ENCODE measurements around the gene CYB5D1.

The CYB5D1 gene

GRCh38 chr17:7883781-7884386 is 26.1 kb downstream of the CYB5D1 start:
- DNase-seq (ENCODE audit: low spot score), result no peak
- no peak overlapping the region for H4K8ac ChIP-seq (ENCODE audit: low read depth, low read length)

GRCh38 chr17:7884581-7885366 is 27.0 kb downstream of the CYB5D1 start:
- H3K4me2 ChIP-seq (ENCODE audit: insufficient read depth, low read length, poor library complexity, severe bottlenecking), result peak overlapping the region; percentile 100
- DNase-seq (ENCODE audit: low spot score), result no peak
- no peak overlapping the region for H3K23ac ChIP-seq (ENCODE audit: low read depth, low read length, poor library complexity)
- H3K4me1 ChIP-seq (ENCODE audit: control insufficient read depth in 2 of 2, insufficient read depth in 1 of 2, low read depth in 1 of 2, low read length in 2 of 2), result peaks cover 28 to 31% of the 10 kb centered on the region in 2 donors
- peak overlapping the region; percentile 67 to 90 for H3K4me3 ChIP-seq (ENCODE audit: low read length in 2 of 2)
- H2AK5ac ChIP-seq (ENCODE audit: low read depth, low read length), result no peak overlapping the region
- peaks cover 5 to 38% of the 10 kb centered on the region in 2 donors for H3K36me3 ChIP-seq (replicated peaks in 1 of 2; ENCODE audit: control insufficient read depth in 2 of 2, insufficient read depth in 2 of 2, low read length in 2 of 2)
- H3K9me3 ChIP-seq (replicated peaks in 1 of 2; ENCODE audit: control insufficient read depth in 2 of 2, insufficient read depth in 1 of 2, low read depth in 1 of 2, low read length in 2 of 2), result no peaks in the 10 kb centered on the region
- H3K14ac ChIP-seq (ENCODE audit: low read length), result no peak overlapping the region
- peak overlapping the region; percentile 84 for H2AFZ ChIP-seq (ENCODE audit: low read length)
- no peaks in the 10 kb centered on the region for H3K79me1 ChIP-seq (ENCODE audit: low read depth, low read length)
- H3K4ac ChIP-seq (ENCODE audit: low read length), result no peak overlapping the region
- no peak overlapping the region for H2BK5ac ChIP-seq (ENCODE audit: low read length)
- no CpG with 5 or more reads among the region's 100 CpGs for WGBS, 2 donors (ENCODE audit: extremely low coverage in 2 of 2, insufficient read length in 2 of 2, insufficient replicate concordance in 1 of 2)
- peak overlapping the region; percentile 42 for H2BK15ac ChIP-seq (ENCODE audit: low read length)
- H2BK12ac ChIP-seq (ENCODE audit: low read length), result no peak overlapping the region
- peak overlapping the region; percentile 99 for H3K18ac ChIP-seq (ENCODE audit: low read length)
- H2BK120ac ChIP-seq (ENCODE audit: low read depth, low read length), result no peak overlapping the region
- H3K27me3 ChIP-seq (ENCODE audit: control insufficient read depth in 3 of 3, insufficient read depth in 3 of 3, low read depth in 1 of 3, low read length in 3 of 3), result peaks cover 0 to 3% (median 0%) of the 10 kb centered on the region in 3 experiments
- H3K9ac ChIP-seq (ENCODE audit: low read depth, low read length, poor library complexity), result peak overlapping the region; percentile 46
- H4K91ac ChIP-seq (ENCODE audit: low read depth, low read length, poor library complexity), result no peak overlapping the region
- H3K27ac ChIP-seq (replicated peaks; ENCODE audit: low read length), result no peak overlapping the region
- no peak overlapping the region for H4K8ac ChIP-seq (ENCODE audit: low read depth, low read length)

More at GRCh38 chr17:7883781-7884386, 26.1 kb downstream of the CYB5D1 start:
- Histone ChIP-seq H3K36me3 (replicated peaks in 1 of 2; ENCODE audit: control insufficient read depth in 2 of 2, insufficient read depth in 2 of 2, low read length in 2 of 2) (peaks cover 6 to 44% of the 10 kb centered on the region in 2 donors), H2BK5ac (ENCODE audit: low read length) (no peak overlapping the region), H3K9me3 (replicated peaks in 1 of 2; ENCODE audit: control insufficient read depth in 2 of 2, insufficient read depth in 1 of 2, low read depth in 1 of 2, low read length in 2 of 2) (no peaks in the 10 kb centered on the region), H3K4me3 (ENCODE audit: low read length in 2 of 2) (peak overlapping the region in 1 of 2 donors; percentile 28), H3K79me1 (ENCODE audit: low read depth, low read length) (no peaks in the 10 kb centered on the region), H2AK5ac (ENCODE audit: low read depth, low read length) (no peak overlapping the region), H4K91ac (ENCODE audit: low read depth, low read length, poor library complexity) (no peak overlapping the region), H3K4me2 (ENCODE audit: insufficient read depth, low read length, poor library complexity, severe bottlenecking) (no peak overlapping the region), H2BK15ac (ENCODE audit: low read length) (no peak overlapping the region), H3K14ac (ENCODE audit: low read length) (no peak overlapping the region), H2BK120ac (ENCODE audit: low read depth, low read length) (no peak overlapping the region), H3K27me3 (ENCODE audit: control insufficient read depth in 3 of 3, insufficient read depth in 3 of 3, low read depth in 1 of 3, low read length in 3 of 3) (peaks cover 0 to 3% (median 0%) of the 10 kb centered on the region in 3 experiments), H3K27ac (replicated peaks; ENCODE audit: low read length) (no peak overlapping the region), H3K4ac (ENCODE audit: low read length) (no peak overlapping the region), H3K9ac (ENCODE audit: low read depth, low read length, poor library complexity) (no peak overlapping the region), H2AFZ (ENCODE audit: low read length) (peak overlapping the region; percentile 65), H2BK12ac (ENCODE audit: low read length) (no peak overlapping the region), H3K4me1 (ENCODE audit: control insufficient read depth in 2 of 2, insufficient read depth in 1 of 2, low read depth in 1 of 2, low read length in 2 of 2) (peaks cover 22 to 23% of the 10 kb centered on the region in 2 donors), H3K23ac (ENCODE audit: low read depth, low read length, poor library complexity) (no peak overlapping the region), H3K18ac (ENCODE audit: low read length) (no peak overlapping the region)
- WGBS, 2 donors (ENCODE audit: extremely low coverage in 2 of 2, insufficient read length in 2 of 2, insufficient replicate concordance in 1 of 2), result no CpG with 5 or more reads among the region's 3 CpGs

- peak; percentile 70 for DNase-seq (ENCODE audit: low spot score)
- Histone ChIP-seq H2BK15ac (ENCODE audit: low read length) (peak overlapping the region; percentile 73), H3K79me1 (ENCODE audit: low read depth, low read length) (no peaks in the 10 kb centered on the region), H3K4me2 (ENCODE audit: insufficient read depth, low read length, poor library complexity, severe bottlenecking) (peak overlapping the region; percentile 100), H3K9ac (ENCODE audit: low read depth, low read length, poor library complexity) (peak overlapping the region; percentile 98), H2AFZ (ENCODE audit: low read length) (peak overlapping the region; percentile 84), H2BK12ac (ENCODE audit: low read length) (peak overlapping the region; percentile 96), H4K91ac (ENCODE audit: low read depth, low read length, poor library complexity) (no peak overlapping the region), H3K4ac (ENCODE audit: low read length) (peak overlapping the region; percentile 67), H2BK120ac (ENCODE audit: low read depth, low read length) (no peak overlapping the region), H3K27ac (replicated peaks; ENCODE audit: low read length) (no peak overlapping the region), H3K9me3 (replicated peaks in 1 of 2; ENCODE audit: control insufficient read depth in 2 of 2, insufficient read depth in 1 of 2, low read depth in 1 of 2, low read length in 2 of 2) (no peaks in the 10 kb centered on the region), H2BK5ac (ENCODE audit: low read length) (peak overlapping the region; percentile 96), H3K18ac (ENCODE audit: low read length) (peak overlapping the region; percentile 99), H3K23ac (ENCODE audit: low read depth, low read length, poor library complexity) (peak overlapping the region; percentile 98), H3K36me3 (replicated peaks in 1 of 2; ENCODE audit: control insufficient read depth in 2 of 2, insufficient read depth in 2 of 2, low read length in 2 of 2) (peaks cover 4 to 37% of the 10 kb centered on the region in 2 donors), H3K27me3 (ENCODE audit: control insufficient read depth in 3 of 3, insufficient read depth in 3 of 3, low read depth in 1 of 3, low read length in 3 of 3) (peaks cover 0 to 3% (median 0%) of the 10 kb centered on the region in 3 experiments), H2AK5ac (ENCODE audit: low read depth, low read length) (peak overlapping the region; percentile 79), H4K8ac (ENCODE audit: low read depth, low read length) (no peak overlapping the region), H3K4me1 (ENCODE audit: control insufficient read depth in 2 of 2, insufficient read depth in 1 of 2, low read depth in 1 of 2, low read length in 2 of 2) (peaks cover 31 to 32% of the 10 kb centered on the region in 2 donors), H3K14ac (ENCODE audit: low read length) (peak overlapping the region; percentile 92), H3K4me3 (ENCODE audit: low read length in 2 of 2) (peak overlapping the region; percentile 67 to 90)
- WGBS, 2 donors (ENCODE audit: extremely low coverage in 2 of 2, insufficient read length in 2 of 2, insufficient replicate concordance in 1 of 2), result no CpG with 5 or more reads among the region's 64 CpGs
These were observed 27.8 kb downstream of the CYB5D1 start for GRCh38 chr17:7885367-7886226.

Measured in neuronal stem cell (in vitro differentiated cells).